Right cardiac atrium (tissue), 5 donors: ENCODE measurements around the gene VAPB. TPM values are rescaled to one million over a fixed set of nuclear protein-coding genes. Genes with fewer than 3 reads are reported as not detected.
A peak's percentile ranks its signal among the peaks of the same experiment; 100 is the strongest.
"Not testable (repeated sequence)": the region's sequence is repeated elsewhere in the genome, so short reads cannot be mapped to it uniquely, and the experiment has no call there.

Source experiments
- ATAC-seq, 2 donors: fragments of 200-7000 bp; cut with Tn5 transposase; one replicate each; pipeline versions ENCODE4 v1.8.0 to v1.9.1; 2020; ENCODE audit warnings: moderate library complexity in 2 of 2, mild to moderate bottlenecking in 1 of 2
- DNase-seq, 3 donors: peaks; one replicate each; pipeline ENCODE4 v3.0.0-alpha.2; 2020
- H3K27ac ChIP-seq: one replicate; pipeline ENCODE4 v1.5.1; 2013; ENCODE audit warnings: mild to moderate bottlenecking, low read length, control low read depth, moderate library complexity
- H3K27me3 ChIP-seq: one replicate; pipeline ENCODE4 v1.6.1; 2013; ENCODE audit not compliant: control insufficient read depth, insufficient read depth
- H3K4me1 ChIP-seq: one replicate; pipeline ENCODE4 v1.6.1; 2013; ENCODE audit warnings: low read length; ENCODE audit not compliant: control insufficient read depth, insufficient read depth
- H3K4me3 ChIP-seq: one replicate; pipeline ENCODE4 v1.5.1; 2013; ENCODE audit warnings: low read length, control low read depth
- H3K9me3 ChIP-seq: one replicate; pipeline ENCODE4 v1.6.1; 2013; ENCODE audit warnings: low read length; ENCODE audit not compliant: control insufficient read depth
- whole genome bisulfite sequencing: extraction: QIAGEN DNeasy Blood & Tissue Kit; methylation state at CpG from one replicate; pipeline ENCODE4 v1.1.7; 2013; 5-methylcytosine and 5-hydroxymethylcytosine counted together
- intact Hi-C, 4 donors: fragments of 100-400 bp; cut with DNase I; formaldehyde crosslinking; loops; one replicate each; pipeline versions ENCODE4 v1.11.0 to v1.14.0; 2022 to 2023
- polyA plus RNA-seq: library from polyadenylated mRNA; stranded (reverse); fragments of 200-250 nt; gene quantifications from one replicate; pipeline ENCODE4 v1.2.3, GENCODE V29; 2013
- total RNA-seq, 4 donors: library from RNA; stranded (reverse); fragmentation: NEBNext Ultra II Directional; extraction: Animal tissue kit (Norgen Biotek cat#: 25700); gene quantifications; one replicate each; pipeline ENCODE4 v1.2.1, GENCODE V29; 2021
- donor health status: healthy with polysubstance abuse.
- donor health status: DM: no; HTN: yes; CAD: no.
- donor health status: DM: no; HTN: no; CAD: no.
- donor health status: DM: no; HTN: yes; CAD: no; lungs with severe emphysema.
- donor health status: DM: yes; HTN: yes; CAD: no.

The VAPB gene
- total and polyA plus RNA-seq, 5 donors, result 30.6 to 64.7 (median 63.1) TPM

DNA sequence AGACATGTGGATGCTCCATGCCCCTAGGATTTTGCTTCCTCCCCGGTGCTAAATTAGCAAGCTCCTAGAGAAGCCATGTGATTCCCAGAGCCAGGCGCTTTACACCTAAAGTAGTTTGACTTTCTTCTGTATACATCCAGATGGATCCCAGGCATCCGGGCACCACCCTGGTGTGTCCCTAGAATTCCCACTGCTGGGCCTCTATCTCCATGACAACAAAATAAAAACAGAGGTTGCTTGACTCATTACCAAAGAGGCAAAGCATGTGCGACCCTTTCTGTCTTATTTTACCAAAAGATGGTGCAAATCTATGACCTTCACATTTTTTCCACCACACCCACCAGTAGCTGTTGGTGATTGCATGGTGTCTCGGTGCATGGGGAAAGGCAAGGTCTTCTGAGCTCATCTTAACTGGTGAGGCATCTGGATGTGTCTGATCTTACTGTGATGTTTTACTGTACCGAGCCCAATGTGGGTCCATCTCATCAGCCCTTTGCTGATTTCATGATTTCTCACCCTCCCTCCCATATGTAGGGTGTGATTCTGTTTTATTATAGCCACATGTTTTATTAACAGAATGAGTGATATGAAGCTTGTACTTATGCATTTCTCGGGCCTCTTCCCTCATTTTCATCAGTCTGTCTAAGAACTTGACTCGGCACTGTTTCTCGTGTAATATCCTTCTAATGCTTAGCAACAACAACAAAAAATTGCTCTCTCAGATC lies 27.4 kb upstream of the VAPB start:
- no peak overlapping the region for H3K4me3 ChIP-seq
- H3K9me3 ChIP-seq, result no peaks in the 10 kb centered on the region
- peaks cover 3% of the 10 kb centered on the region for H3K4me1 ChIP-seq
- H3K27ac ChIP-seq, result peak overlapping the region; percentile 17
- ATAC-seq (peak; percentile 51 to 93), DNase-seq (peak in 2 of 3 donors; percentile 50 to 54)
- intact Hi-C loops, result no loop called here
- WGBS, result 58% methylated on average over 9 of the region's 9 CpGs
- no peaks in the 10 kb centered on the region for H3K27me3 ChIP-seq

DNA sequence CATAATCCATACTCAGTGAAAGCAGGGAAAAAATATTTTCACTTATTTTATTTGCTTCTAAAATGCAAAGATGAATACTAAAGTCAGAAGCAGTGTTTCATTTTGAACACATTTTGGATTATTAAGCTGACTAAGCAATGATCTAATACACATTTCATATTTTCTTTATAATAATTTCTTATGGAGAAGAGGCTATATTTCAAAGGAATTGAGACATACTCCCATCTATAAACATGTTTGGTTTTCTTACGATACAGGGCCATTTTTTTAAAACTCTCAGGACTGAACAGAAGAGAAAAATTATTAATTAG lies 26.9 kb upstream of the VAPB start:
- 97% methylated on average over 1 of the region's 1 CpG for WGBS
- Histone ChIP-seq H3K4me1 (peaks cover 3% of the 10 kb centered on the region), H3K4me3 (no peak overlapping the region), H3K9me3 (no peaks in the 10 kb centered on the region), H3K27me3 (no peaks in the 10 kb centered on the region), H3K27ac (no peak overlapping the region)
- intact Hi-C loops, result no loop called here
- ATAC-seq (no peak), DNase-seq (no peak)

DNA sequence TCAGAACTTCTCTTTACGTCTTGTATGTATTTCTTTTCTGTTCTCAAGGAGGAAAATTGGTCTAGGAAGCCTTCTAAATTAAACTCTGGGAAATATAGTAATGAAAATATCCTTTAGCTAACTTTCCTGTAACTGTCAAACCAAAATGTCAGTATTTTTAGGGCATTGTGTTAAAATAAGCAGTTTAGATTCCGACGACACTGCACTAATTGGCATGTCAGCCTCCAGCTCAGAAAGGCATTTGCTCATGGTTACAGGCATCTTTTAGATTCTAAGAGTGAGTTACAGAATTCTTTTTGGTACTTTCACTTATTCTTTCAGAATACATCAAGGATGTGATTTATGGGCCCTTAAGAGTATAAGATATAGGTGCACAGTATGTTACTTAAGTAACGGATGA lies 26.1 kb upstream of the VAPB start:
- Histone ChIP-seq H3K4me3 (no peak overlapping the region), H3K27ac (no peak overlapping the region), H3K27me3 (no peaks in the 10 kb centered on the region), H3K9me3 (no peaks in the 10 kb centered on the region), H3K4me1 (peaks cover 3% of the 10 kb centered on the region)
- no peak for DNase-seq
- ATAC-seq, result no peak
- intact Hi-C loops, result no loop called here
- WGBS, result 96% methylated on average over 4 of the region's 4 CpGs

DNA sequence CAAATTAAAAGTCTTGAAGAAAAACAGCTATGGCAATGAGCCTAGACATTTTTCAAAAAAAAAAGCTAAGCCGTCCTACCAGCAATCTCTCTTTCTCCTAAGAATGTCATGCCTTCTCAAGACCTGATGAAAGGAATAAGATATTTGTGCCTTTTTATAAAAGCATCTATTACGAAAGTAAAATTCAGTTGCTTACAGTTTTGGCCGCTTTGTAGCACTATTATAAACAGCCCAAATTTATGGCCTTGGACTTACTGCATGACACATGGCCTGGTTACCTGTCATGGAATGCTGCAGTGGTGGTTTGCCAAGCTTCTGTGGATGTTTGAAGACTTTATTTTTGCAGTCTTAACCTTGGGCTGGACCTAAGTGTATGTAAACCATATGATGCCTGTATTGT lies 22.2 kb upstream of the VAPB start:
- intact Hi-C loops, result no loop called here
- Histone ChIP-seq H3K4me3 (no peak overlapping the region), H3K9me3 (no peaks in the 10 kb centered on the region), H3K27me3 (no peaks in the 10 kb centered on the region), H3K27ac (no peak overlapping the region), H3K4me1 (no peaks in the 10 kb centered on the region)
- DNase-seq, result no peak
- 70% methylated on average over 3 of the region's 3 CpGs for WGBS
- ATAC-seq, result no peak

DNA sequence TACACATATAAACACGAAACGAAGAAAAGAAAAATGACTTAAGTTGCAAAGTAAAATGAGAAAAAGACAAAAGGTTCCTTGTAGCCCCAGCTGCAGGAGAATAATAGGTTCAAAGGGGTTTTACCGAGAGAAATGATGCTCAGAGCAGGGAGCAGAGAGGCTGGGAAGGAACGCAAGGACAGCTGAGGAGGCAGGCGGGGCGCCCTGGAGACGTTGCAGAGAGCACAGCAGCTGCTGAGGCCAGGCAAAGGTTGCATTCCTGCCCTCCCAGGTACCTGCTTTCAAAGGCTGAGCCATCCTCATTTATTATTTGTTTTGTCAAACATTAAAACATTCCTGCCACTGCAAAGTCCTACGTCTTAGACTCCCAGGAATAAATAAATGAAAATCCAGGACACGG lies 16.2 kb upstream of the VAPB start:
- Histone ChIP-seq H3K4me3 (no peak overlapping the region), H3K4me1 (no peaks in the 10 kb centered on the region), H3K27ac (no peak overlapping the region), H3K27me3 (no peaks in the 10 kb centered on the region), H3K9me3 (no peaks in the 10 kb centered on the region)
- no peak for ATAC-seq
- intact Hi-C loops, result no loop called here
- DNase-seq, result no peak
- WGBS, result 65% methylated on average over 9 of the region's 9 CpGs

DNA sequence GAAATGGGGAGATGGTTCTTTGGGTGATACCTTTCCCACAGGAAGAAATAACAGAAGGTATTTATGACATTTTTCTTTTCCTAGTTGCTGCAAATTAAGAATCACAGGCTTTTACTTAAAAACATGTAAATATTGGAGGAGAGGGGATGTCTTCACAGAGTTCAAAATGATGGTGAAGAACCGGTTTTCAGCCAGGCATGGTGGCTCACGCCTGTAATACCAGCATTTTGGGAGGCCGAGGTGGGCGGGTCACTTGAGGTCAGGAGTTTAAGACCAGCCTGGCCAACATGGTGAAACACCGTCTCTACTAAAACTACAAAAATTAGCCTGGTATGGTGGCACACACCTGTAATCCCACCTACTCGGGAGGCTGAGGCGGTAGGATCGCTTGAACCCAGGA lies 15.7 kb upstream of the VAPB start:
- H3K9me3 ChIP-seq, H3K27ac ChIP-seq, ATAC-seq, intact Hi-C loops, H3K4me3 ChIP-seq, H3K4me1 ChIP-seq, H3K27me3 ChIP-seq, DNase-seq: not testable (repeated sequence)
- 94% methylated on average over 8 of the region's 8 CpGs for WGBS

DNA sequence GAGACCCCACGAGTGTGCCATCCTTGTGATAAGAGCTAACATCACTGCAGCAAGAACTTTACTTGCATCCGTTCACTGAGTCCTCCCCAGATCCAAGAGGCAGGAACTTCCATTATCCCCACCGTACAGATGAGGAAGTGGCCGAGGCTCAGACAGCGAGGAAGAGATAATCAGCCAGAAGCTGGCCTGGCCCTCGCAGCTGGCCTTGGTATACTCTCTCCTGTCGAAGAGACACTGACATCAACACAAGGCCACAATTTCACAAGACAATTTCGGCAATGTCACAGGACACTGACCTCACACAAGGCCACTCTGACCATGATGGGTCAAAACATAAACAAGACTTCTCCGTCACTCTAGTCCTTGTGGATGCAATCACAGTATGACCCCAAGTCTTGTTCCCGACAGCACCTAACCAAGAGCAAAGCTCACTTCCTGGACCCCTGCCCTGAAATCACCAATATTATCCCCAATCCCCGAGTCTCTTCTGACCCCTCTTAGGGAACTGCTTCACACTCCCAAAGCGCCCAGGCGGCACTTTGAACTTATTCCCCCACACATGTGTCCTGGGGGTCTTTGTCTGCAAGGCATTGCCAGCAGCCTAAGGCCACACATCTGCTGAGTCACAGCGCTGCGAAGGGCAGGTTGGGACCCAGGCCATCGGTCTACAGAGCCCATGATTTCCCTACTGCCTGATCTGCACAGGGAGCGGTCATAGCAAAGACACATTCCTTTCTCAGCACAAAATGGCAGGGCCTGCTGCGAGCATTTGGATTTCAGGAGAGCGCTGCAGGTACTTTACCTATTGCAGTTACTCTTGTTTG lies 14.8 kb upstream of the VAPB start:
- ATAC-seq, result no peak
- Histone ChIP-seq H3K9me3 (no peaks in the 10 kb centered on the region), H3K27me3 (no peaks in the 10 kb centered on the region), H3K4me1 (no peaks in the 10 kb centered on the region), H3K27ac (no peak overlapping the region), H3K4me3 (no peak overlapping the region)
- intact Hi-C loops, result no loop called here
- DNase-seq, result no peak
- WGBS, result 73% methylated on average over 19 of the region's 19 CpGs

DNA sequence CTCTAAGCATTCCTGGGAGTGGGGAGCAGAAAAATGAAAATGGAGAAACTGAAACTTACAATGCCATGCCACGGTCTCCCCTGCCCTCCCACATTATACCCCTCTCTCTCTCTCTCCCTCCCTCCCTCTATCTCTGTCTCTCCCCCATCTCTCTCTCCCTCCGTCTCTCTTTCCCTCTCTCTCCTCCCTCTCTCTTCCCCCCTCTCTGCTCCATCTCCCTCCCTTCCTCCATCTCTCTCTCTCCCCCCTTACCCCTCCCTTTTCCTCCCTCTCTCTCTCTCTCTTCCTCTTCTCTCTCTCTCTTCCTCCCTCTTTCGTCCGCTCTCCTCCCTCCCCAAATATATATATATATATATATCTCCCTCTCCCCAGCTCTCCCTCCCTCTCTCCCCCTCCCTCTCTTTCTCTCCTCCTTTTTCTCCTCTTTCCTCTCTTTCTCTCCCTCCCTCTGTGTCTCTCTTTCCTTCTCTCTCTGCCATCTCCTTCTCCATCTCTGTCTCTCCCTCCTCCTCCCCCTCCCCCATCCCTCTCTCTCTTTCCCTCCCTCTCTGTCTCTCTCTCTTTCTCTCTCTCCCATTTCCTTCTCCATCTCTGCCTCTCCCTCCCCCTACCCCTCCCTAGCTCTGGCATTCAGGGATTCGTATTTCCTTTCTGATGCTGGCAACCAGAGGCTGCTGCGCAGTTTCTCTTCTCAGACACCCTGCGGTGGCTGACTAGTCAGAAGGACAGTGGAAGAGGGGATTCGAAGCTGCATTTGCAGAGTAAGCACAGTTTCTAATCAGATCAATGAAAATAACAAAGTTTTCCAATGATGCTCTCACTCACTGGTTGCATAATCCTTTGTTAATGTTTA lies 13.9 kb upstream of the VAPB start:
- Histone ChIP-seq H3K4me1 (no peaks in the 10 kb centered on the region), H3K4me3 (no peak overlapping the region), H3K27me3 (no peaks in the 10 kb centered on the region), H3K9me3 (no peaks in the 10 kb centered on the region), H3K27ac (no peak overlapping the region)
- intact Hi-C loops, result no loop called here
- 30% methylated on average over 8 of the region's 8 CpGs for WGBS
- ATAC-seq (peak; percentile 51 to 72), DNase-seq (peak in 1 of 3 donors; percentile 50)

DNA sequence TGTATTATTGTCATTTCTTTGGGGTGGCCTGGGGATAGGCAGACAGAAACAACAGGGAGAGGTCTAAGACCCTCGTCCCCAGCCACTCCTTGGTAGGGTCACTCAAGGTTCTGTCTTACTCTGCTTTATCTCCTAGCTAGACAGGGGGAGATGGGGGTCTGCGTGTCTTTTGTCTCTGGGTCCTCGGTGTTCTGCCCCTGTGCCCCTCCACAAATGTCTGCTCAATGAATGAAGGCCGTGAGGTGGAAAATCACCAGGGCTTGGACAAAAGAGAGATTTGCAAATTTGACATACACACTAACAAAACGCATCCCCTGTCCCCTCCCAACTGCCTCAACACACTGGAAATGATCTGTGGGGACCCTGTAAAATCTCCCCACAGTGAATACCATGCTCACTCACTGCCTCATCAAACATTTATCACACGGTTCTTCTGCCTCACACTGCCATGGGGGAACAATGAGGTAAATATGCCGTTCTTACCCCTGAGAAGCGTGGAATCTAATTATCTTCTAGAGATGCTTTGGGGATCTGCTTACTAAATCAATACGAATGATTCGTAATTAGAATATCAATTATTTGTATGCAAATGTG lies 13.2 kb upstream of the VAPB start:
- no peak overlapping the region for H3K4me3 ChIP-seq
- H3K9me3 ChIP-seq, result no peaks in the 10 kb centered on the region
- H3K4me1 ChIP-seq, result no peaks in the 10 kb centered on the region
- no peaks in the 10 kb centered on the region for H3K27me3 ChIP-seq
- no peak overlapping the region for H3K27ac ChIP-seq
- DNase-seq (no peak), ATAC-seq (no peak)
- intact Hi-C loops, result no loop called here
- WGBS, result 76% methylated on average over 10 of the region's 10 CpGs

DNA sequence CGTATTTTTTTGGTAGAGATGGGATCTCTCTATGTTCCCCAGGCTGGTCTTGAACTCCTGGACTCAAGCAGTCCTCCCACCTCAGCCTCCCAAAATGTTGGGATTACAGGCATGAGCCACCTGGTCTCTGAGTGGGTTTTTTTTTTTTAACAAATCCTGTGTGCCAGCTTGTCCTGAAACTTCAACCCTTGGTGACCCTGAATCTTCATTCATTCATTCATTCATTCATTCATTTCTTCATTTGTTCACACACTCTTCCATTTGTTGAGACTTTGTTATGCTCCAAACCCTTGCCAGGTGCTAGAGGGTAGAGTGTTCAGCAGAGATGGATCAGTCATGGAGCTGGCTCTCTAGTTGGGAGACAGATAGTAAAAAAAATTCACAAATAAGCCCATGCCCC lies 12.0 kb upstream of the VAPB start:
- H3K27ac ChIP-seq, result no peak overlapping the region
- no peaks in the 10 kb centered on the region for H3K27me3 ChIP-seq
- DNase-seq (no peak), ATAC-seq (no peak)
- H3K9me3 ChIP-seq, result peaks cover under 1% of the 10 kb centered on the region
- H3K4me3 ChIP-seq, result no peak overlapping the region
- H3K4me1 ChIP-seq, result no peaks in the 10 kb centered on the region
- 89% methylated on average over 1 of the region's 1 CpG for WGBS
- intact Hi-C loops, result no loop called here
